G401 (cell line): ENCODE data around the gene C18orf32. TPM values are rescaled to one million over a fixed set of nuclear protein-coding genes. Genes with fewer than 3 reads are reported as not detected.
"Not testable (repeated sequence)": the region's sequence is repeated elsewhere in the genome, so short reads cannot be mapped to it uniquely, and the experiment has no call there.

Experiments used
- DNase-seq: peaks from one replicate; pipeline ENCODE4 v3.0.0-alpha.2; 2015; ENCODE audit warnings: low spot score
- in situ Hi-C: cut with HindIII; loops from 2 replicates; pipeline ENCODE4 v1.10.0; 2016; ENCODE audit warnings: low sequenced_read_pairs, mixed read lengths
- total RNA-seq: library from RNA; depleted of rRNA; stranded (reverse); fragments of >200 nt; shearing (Covaris generic); gene quantifications from 2 replicates; pipeline ENCODE4 v1.2.3, GENCODE V29; 2014

The C18orf32 gene
- total RNA-seq, 1 experiment from 2014 or later = 43.1 TPM

- peak; percentile 59 for DNase-seq
- in situ Hi-C loops = no loop called here
These were observed 23.5 kb upstream of the C18orf32 start for GRCh38 chr18:49510393-49511115.

DNA sequence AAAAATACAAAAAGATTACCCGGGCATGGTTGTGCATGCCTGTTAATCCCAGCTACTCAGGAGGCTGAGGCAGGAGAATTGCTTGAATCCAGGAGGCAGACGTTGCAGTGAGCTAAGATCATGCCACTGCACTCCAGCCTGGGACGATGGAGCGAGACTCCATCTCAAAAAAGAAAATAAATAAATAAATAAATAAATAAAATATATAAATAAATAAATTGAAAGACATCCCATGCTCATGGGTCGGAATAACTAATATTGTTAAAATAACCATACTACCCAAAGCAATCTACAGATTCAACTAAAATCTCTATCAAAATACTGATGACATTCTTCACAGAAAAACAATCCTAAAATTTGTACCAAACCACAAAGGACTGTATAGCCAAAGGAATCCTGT is 19.4 kb upstream of the C18orf32 start:
- DNase-seq, in situ Hi-C loops: not testable (repeated sequence)

DNA sequence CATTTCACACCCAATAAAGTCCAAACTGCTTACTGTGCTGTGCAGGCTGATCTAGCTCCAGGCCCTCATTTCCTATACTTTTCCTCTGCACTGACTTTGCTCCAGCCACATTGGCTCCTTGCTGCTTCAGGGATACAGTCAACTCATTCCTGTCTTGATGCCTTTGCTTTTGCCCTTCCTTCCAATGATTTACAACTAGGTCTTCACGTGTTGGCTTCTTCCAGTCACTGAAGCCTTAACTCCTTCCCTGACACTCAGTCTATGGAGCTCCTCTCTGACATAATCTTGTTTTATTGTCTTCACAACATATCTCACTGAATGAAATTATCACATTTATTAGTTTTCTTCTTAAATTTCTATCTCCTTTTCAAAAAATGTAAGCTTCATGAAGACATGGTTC is 16.9 kb upstream of the C18orf32 start:
- DNase-seq = peak; percentile 8
- in situ Hi-C loops = no loop called here

GRCh38 chr18:49500201-49500921 is 13.3 kb upstream of the C18orf32 start:
- peak; percentile 25 for DNase-seq
- in situ Hi-C loops = no loop called here

DNA sequence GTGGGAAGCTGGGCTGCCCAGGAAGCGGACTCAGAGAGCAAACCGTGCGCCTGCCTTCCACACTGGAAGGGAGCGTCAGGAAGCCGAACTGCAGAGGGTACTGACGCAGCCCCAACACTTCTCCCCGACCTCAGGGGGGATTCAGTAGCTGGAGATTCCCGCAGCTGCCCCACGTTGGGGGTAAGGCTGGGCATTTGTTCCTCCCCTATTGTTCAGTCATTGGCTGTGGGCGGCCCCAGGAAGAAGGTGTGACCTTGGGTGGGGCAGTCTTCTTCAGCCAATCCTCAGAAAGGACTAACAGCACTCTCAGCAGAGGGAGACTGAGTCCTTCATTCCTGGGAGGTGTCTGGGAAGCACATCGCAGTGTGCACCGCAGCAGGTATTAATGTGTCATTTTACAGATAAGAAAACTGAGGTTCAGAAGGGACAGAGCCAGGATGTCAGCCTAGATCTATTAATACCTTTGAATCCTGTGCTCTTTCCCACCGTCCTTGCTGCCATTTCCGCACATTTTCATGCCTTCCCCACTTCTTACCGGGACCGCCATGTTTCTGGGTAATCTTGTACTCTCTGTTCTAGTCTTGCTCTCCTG is 12.1 kb upstream of the C18orf32 start:
- DNase-seq = no peak
- in situ Hi-C loops = no loop called here

DNA sequence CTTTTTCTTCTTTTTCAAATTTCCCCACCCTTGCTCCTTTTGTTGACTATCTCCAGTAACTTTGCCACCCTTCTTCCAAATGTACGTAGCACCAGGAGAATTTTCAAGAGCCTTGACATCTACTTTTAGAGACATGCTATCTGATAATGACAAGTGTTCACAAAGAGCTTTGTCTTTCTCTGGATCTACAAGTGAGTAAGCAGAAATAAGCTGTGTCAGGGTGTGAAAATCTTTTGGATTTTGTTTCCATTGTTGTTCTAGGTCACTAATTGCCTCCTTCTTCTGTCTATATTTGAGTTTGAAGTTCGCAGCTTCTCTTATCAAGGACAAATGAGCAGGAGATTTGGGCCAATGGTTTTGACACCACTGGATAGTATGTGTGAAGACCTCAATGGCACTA is 8.4 kb upstream of the C18orf32 start:
- no peak for DNase-seq
- in situ Hi-C loops = no loop called here

GRCh38 chr18:49495076-49495475 is 8.0 kb upstream of the C18orf32 start:
- no peak for DNase-seq
- in situ Hi-C loops = no loop called here

- in situ Hi-C loops = no loop called here
- DNase-seq = no peak
These were observed 7.6 kb upstream of the C18orf32 start for GRCh38 chr18:49494660-49495059.

DNA sequence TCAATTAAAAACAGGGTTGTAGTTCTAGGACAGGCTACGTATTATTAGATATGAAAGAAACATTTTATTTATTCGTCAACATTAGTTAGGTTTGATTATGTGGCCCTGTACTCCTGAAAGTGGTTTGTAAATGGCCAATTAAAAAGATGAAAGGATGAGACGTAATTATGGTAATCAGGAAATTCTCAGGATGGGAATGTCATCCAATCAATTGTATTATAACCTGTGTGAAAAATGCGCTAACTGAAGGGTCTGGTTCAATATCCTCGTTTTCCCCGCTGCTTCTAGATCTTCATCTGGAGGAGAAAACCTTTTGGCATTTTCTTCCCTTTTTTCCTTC is 5.6 kb upstream of the C18orf32 start:
- DNase-seq = no peak
- in situ Hi-C loops = no loop called here

DNA sequence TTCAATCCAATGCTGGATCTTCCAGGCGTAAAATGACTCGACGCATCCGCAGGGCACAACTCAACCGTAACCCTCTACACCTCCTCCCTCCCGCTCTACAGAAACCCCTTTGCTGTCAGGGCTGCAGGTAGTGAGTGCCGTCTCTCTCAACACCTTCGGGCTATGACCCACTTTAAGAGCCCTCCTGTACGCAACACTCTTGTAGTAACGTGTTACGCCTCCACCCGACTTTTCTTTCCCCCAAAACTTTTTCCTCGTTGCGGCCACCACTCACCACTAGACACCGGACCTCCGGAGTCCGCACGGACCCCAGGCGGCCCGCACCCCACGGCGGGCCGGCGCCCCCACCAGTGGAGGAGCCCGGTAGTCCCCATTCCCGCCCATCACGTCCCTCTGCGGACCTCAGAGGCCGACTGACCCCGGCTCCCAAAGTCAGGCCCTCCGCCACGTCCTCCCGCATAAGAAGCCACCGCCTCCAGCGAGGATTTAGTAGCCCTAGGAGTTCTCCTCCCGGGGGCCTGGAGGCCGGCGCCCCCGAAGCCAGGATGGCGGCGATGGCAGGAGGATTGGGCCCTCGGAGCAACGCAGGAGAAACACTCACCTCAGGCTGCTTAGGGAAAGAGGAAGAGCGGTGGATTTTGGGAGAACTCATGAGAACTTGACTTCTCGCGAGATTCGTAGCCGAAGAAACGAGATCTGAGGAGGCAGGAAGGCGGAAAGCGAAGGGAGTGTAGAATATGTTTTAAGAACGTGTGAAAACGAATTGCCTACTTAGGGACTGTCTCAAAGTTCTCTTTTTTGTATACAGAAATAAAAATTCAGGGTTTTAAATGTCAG is 5.0 kb upstream of the C18orf32 start, which contains the start of gene RPL17:
TSS of gene RPL17 (minus strand) at position 609 of the 837 bp plus-strand sequence.
- peak; percentile 99 for DNase-seq
- in situ Hi-C loops = no loop called here

DNA sequence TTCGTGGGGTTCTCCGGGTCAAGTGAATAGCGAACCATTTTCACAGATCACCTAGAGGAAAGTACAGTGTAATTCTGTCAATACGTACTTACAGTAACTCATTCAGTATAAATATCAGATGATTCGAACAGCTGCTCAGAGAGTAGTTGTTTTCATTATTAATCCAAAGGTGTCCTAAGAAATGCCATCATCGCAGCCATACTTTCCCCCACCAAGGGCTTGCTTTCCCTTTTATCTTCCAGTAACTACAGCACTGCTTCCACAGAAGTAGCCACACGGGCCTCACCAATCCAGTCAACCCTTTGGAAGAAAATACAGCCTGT is 4.5 kb upstream of the C18orf32 start:
- DNase-seq = peak; percentile 32
- in situ Hi-C loops = no loop called here

GRCh38 chr18:49490246-49490762 is 3.3 kb upstream of the C18orf32 start:
- DNase-seq = no peak
- in situ Hi-C loops = no loop called here

DNA sequence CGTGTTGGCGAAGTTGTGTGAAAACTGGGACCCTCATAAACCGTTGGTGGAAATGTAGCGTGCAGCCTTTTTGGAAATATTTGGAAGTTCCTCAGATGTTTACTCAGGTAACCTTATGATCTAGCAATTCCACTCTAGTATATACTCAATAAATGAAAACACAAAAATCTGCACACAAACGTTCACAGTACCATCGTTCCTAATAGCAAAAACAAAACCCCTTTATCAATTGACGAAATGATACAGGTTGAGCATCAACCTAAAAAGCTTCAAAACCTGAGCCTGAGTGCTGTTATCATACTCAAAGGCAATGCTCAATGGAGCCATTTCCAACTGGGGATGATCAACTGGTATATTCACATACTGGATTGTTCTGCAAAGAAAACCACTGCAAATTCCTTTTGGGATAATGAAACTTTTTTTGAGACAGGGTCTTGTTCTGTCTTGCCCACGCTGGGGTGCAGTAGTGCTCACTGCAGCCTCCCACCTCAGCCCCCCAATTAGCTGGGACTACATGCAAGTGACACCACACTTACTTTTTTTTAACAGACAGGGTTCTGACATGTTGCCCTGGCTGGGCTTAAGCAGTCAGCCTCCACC is 777 bp upstream of the C18orf32 start:
- in situ Hi-C loops = no loop called here
- DNase-seq = peak; percentile 18

GRCh38 chr18:49486606-49486952 is 455 bp downstream of the C18orf32 start:
- no peak for DNase-seq
- in situ Hi-C loops = no loop called here

DNA sequence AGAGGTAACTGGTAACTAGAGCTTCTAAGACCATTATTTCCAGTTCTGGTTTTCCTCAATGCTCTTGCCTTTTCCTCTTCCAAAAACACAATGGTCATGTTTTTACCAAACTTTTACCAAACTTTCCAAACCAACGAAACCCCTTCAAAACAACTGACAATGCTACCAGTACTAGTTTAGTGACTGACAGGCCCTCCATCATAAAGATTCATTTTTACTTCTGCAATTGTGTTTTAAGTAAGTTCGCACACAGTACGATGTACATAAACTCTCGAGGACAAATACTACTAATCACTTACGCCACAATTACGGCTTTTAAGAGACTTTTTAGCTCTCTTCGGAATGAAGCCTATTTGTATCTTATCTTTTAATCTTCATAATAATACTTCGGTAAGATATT is 900 bp downstream of the C18orf32 start:
- peak; percentile 9 for DNase-seq
- in situ Hi-C loops = no loop called here

GRCh38 chr18:49483198-49483597 is 3.8 kb downstream of the C18orf32 start:
- no peak for DNase-seq
- in situ Hi-C loops = no loop called here

DNA sequence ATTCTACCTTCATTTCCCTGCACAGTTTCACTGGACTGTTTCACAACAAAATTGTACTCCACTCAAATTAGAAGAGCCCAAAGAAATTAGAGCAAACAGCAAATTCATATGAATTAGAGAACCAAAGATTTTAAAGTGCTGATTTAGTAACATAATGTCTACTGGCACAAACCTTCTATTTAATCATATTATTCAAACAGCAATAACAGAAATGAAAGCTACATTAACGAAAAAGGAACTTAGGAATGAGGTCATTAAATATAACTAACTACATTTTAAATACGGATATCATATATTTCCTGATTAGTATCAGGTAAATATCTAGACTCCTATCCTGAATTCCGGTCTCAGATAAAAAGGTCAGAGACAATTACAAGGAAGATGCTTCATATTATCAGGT is 5.1 kb downstream of the C18orf32 start:
- DNase-seq = no peak
- in situ Hi-C loops = no loop called here

DNA sequence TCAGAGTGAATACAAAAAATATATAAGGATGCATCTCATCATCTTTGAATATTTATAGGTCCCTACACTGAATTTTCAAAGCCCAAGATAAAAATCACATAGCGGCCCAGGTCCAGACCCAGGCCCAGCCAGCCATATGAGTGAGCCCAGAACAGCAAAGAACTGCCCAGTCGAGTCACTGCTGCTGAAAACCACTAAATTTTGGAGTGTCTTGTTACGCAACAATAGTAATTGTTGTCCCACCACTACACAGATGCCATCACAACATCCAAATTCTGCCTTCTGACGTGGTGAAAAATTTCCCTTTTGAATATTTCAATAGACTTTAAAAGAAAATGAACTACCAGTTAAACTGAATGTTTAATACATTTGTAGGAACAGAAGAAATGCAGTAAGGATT is 5.7 kb downstream of the C18orf32 start:
- in situ Hi-C loops = no loop called here
- DNase-seq = no peak

GRCh38 chr18:49479381-49480137 is 7.5 kb downstream of the C18orf32 start:
- DNase-seq = no peak
- in situ Hi-C loops = no loop called here
